NCI-H2227 treated with DMSO at 0.1 percent for 48 hours (cell line): ENCODE data around the gene GNAI1.

ENCODE experiments used
- DNase-seq: peaks from one replicate; lab custom pipeline; 2025; lab: John Stamatoyannopoulos, UW

Gene GNAI1

DNA sequence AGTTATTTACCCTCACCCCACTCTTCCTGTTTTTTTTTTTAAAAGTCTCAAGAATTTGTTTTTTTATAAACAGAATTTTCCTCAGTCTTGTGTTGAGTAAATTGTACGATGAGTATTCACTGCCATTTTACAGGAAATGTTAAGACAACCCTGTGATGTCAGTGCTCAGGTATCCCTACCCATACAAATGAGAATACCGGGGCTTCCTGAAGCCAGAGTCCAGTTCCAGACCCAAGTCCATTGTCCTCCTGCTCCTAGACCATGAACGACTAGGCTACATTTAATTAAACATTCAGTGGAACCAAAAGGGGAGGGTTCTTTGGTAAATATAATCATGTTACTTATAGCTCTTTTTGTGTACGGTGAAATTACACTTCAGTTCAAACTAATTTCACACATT, 79.2 kb downstream of the GNAI1 start:
- no peak for DNase-seq

DNA sequence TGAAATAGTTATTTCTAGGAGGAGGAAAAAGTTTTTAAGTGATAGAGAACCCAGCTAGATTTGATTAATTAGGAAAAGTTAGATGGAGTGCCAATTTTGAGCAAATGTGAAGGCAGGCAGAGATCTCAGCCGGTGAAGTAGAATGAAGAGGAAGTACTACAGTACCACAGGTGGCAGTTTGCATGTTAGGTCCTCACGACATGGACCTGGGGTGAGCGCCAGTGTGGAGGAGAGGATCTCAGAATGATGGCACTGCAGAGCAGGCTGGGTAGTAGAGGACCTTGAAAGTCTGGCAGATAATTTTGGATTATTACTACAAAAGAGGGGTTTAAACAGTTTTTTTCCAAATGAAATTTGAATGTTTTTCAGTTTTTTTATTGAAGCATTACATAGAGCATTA, 81.1 kb downstream of the GNAI1 start:
- no peak for DNase-seq

GRCh38 chr7:80216996-80217842, 82.6 kb downstream of the GNAI1 start:
- no peak for DNase-seq

- DNase-seq = no peak
Measured at GRCh38 chr7:80218723-80219122, 84.1 kb downstream of the GNAI1 start.

GRCh38 chr7:80220022-80220634, 85.5 kb downstream of the GNAI1 start:
- no peak for DNase-seq

DNA sequence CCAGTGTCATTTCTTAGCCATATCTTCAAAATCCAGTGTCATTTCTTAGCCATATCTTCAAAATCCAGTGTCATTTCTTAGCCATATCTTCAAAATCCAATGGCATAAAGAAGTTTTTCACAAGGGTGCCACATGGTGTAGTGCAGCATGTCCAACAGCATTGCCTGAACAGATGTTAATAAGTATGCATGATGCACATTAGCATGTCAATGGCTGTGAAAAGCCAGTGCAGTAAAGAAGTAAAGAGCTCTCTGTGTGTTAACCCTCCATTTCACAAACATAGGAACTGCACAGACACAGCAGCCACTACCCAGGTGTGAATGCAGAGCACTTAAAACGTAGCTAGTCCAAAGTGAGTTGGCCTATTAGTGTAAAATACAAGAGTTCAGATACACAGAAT, 89.8 kb downstream of the GNAI1 start:
- DNase-seq = no peak

GRCh38 chr7:80225361-80225760, 90.7 kb downstream of the GNAI1 start:
- DNase-seq = no peak

DNA sequence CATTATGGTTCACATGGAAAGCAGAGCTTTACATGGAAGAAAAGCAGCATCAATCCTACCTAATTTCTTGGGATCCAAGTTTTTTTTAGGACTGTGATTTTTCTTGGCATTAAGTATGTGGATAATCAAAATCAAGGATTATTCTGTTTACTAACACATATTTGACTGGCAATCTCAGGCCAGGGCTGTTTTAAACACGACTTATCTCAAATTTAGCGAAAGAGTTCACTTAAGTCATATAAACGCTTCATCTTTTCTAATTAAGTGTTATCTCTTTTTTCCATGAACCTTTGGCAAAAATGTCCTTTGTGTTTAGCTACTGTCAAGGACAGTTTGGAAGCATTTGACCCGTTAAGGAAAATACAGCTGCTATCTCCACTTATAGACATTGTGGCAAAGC, 92.0 kb downstream of the GNAI1 start:
- no peak for DNase-seq

DNA sequence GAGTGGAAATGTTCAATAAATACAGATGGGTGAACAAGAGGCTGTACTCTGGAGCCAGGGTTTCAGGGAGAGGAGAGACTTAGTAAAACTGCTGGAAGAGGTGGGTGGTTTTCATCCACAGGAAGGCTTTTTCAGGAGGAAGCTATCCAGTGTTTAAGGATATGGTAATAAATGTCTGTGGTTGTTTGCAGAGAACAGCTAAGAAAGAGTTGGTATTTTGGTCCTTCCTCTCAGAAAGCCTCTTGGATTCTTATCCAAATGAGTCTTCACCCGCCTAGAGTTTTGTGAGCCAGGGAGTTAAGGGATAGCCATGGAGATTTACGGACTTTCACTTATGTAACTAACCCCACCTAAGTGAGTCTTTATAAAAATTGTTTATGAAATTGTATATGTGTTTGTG, 95.7 kb downstream of the GNAI1 start:
- DNase-seq = no peak

DNA sequence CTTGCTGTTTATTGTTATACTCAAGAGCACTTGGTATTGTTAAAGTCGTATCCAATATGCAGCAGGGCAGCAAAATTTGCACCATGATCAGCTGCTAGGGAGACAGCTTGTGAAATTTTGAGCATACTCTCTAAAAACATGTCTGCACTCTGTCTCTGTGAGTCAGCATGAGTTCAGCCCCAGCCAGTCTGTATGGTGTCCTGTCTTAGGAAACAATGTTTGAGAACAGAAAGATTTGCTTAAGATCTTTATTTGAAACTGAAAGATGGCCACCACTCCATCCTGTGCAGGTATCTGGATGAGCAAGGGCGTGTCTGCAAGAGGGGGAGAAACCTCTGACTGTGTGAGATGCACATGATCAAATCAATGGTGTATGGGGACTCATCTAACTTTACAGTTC, 97.1 kb downstream of the GNAI1 start:
- DNase-seq = no peak

DNA sequence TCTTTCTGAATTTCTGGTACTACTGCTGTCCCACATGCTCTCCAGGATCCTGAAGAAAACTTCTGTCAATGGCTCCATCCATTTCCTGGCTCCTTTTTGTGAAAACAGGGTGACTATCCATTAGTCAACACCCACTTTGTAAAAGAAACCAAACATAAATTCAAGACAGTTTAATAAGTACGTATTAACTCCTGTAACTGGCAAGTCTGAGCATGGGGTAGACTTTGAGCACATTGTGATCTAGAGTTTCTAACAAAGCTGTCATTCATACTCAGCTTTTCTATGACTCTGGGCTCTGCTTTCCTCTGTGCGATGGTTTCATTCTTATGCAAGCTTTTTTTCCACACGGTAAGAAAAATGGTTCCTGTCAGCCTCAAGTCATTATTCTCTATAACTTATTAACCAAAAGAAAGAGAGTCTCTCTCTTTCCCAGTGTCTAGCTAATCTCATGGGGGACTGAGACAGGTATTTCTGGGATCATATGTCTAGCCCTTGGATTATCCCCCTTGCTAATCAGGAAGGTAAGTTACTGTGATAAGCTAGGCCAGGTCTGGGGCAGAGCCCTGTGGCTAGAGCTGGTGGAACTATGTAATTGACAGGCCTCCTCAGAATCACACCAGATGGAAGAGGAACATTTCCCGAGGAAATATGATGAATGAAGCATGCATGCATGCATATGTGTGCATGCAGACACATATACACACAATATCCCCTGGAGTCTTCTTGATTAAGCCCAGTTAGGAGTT, 98.5 kb downstream of the GNAI1 start:
- no peak for DNase-seq

- no peak for DNase-seq
Measured at GRCh38 chr7:80235334-80235733, 100.7 kb downstream of the GNAI1 start.

- DNase-seq = no peak
Measured at GRCh38 chr7:80236681-80237080, 102.0 kb downstream of the GNAI1 start.

- DNase-seq = no peak
Measured at GRCh38 chr7:80240265-80241025, 105.8 kb downstream of the GNAI1 start.

DNA sequence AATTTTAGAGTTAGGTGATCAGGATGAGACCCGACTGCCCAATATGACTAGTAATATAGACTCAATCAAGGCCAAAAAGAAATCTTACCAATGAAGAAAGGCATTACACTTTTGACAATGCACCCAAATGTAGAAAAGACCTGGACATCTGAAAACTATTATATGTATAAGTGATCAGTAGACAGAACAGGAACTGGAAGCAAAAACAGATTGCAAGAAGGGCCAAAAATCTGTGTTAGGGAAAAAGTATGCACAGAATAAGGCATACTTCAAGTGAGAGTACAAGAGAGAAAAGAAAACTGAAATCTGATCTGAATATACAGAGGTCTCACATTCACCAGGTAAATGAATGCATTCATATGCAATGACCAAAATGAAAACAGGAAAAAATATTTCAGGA, 107.0 kb downstream of the GNAI1 start:
- no peak for DNase-seq

- no peak for DNase-seq
Measured at GRCh38 chr7:80243425-80243824, 108.8 kb downstream of the GNAI1 start.

DNA sequence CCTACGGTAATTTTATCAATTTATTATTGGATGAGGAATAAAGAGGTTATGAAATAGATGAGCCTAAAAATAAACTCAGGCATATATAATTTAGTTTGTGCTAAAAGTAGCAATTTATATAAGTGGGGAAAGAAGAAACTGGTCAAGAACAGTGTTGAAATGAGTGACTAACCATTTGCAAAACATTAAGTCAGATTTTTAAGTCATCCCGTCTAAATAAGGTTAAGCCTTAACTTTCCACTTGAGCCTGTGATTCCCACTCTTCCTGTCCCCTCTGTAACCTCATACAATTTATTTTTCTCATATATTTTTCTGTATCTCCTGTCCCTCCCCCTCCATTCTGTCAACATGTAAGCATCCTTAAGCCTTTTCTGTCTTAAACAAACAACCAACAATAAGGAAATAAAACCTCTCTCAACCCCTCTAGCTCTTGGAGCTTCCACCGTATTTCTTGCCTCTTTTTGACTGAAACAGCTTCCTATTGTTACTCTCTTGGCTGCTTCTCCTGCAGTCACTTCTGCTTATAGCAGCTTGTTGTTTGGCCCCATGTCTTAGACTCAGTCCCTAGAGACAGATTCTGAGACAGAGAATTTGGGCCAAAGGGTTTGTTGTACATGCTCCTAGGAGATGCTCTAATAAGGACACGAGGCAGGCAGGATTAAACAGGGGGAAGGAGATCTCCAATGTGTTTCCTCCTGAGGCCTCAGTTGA, 109.7 kb downstream of the GNAI1 start:
- no peak for DNase-seq

GRCh38 chr7:80247144-80247543, 112.5 kb downstream of the GNAI1 start:
- no peak for DNase-seq

GRCh38 chr7:80247891-80248290, 113.3 kb downstream of the GNAI1 start:
- DNase-seq = no peak

DNA sequence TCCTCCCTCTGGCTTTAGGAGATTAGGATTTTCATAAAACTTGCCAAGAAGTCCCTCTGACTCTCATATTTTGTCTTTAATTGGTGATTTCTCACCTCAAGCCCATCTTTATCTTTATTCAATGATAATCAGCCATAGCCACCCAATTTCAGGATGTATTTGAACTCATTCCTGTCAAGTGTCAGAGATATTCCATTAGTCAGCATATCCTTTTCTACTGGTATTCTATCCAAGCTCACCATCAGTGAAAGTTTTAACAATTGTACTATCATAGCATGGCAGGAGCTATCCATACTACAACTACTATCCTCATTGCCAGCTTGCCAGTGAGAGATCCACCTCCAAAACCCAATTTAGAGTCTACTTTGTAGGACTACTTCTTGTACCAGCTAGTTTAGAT, 114.6 kb downstream of the GNAI1 start:
- DNase-seq = no peak

DNA sequence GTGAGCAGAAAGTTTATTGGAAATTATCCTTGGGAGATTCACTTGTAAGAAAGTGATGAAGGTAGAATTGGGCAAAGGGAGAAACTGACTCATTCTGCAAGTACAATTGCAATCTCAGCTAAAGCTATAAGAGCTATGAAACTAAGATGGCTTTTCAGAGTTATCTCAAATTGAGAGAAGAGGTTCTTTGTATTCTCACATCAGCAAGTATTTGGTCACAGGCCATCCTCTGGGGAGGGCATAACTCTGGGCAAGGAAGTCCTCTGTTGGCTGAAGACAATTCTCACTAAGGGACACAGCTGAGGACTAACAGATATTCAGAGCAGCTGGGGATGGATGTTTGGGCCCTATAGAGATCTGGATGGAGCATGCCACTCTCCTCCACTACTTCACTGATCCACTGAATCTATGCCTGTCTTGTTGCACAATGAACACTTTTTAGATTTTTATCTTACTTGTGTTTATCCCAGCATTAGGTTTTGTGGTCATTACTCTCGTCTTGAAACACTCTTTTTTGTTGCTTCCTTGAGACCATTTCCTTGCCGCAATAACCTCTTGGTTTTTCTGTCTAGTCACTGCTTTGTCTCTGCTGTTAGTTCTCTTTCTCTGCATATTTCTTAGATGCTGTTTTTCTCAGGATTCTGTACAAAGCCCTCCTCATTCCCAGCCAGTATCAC, 115.1 kb downstream of the GNAI1 start:
- no peak for DNase-seq
